ENCODE data around the gene PARP15.

The PARP15 gene

GRCh38 chr3:122576174-122576940 lies 1.1 kb upstream of the PARP15 start:
- peak; percentile 62 for DNase-seq

GRCh38 chr3:122578069-122578740 lies 755 bp downstream of the PARP15 start:
- no peak for DNase-seq

GRCh38 chr3:122580470-122580869 lies 3.0 kb downstream of the PARP15 start:
- no peak for DNase-seq

GRCh38 chr3:122581622-122582021 lies 4.2 kb downstream of the PARP15 start:
- DNase-seq, result no peak

- DNase-seq, result no peak
These were observed 4.9 kb downstream of the PARP15 start for GRCh38 chr3:122582390-122582789.

GRCh38 chr3:122586098-122586497 lies 8.6 kb downstream of the PARP15 start:
- no peak for DNase-seq

GRCh38 chr3:122586773-122587485 lies 9.5 kb downstream of the PARP15 start:
- DNase-seq, result no peak

GRCh38 chr3:122587572-122587971 lies 10.1 kb downstream of the PARP15 start:
- no peak for DNase-seq

- DNase-seq, result no peak
These were observed 11.8 kb downstream of the PARP15 start for GRCh38 chr3:122589297-122589696.

GRCh38 chr3:122590610-122591009 lies 13.2 kb downstream of the PARP15 start:
- DNase-seq, result no peak

GRCh38 chr3:122594025-122594424 lies 16.6 kb downstream of the PARP15 start:
- DNase-seq, result no peak

- no peak for DNase-seq
These were observed 20.7 kb downstream of the PARP15 start for GRCh38 chr3:122598151-122598550.

GRCh38 chr3:122598556-122598955 lies 21.1 kb downstream of the PARP15 start:
- no peak for DNase-seq

GRCh38 chr3:122602011-122602710 lies 24.7 kb downstream of the PARP15 start:
- DNase-seq, result no peak

- no peak for DNase-seq
These were observed 25.6 kb downstream of the PARP15 start for GRCh38 chr3:122603056-122603455.

- no peak for DNase-seq
These were observed 28.9 kb downstream of the PARP15 start for GRCh38 chr3:122606330-122606729.

GRCh38 chr3:122608916-122609315 lies 31.5 kb downstream of the PARP15 start:
- no peak for DNase-seq

GRCh38 chr3:122609798-122610559 lies 32.5 kb downstream of the PARP15 start:
- no peak for DNase-seq

GRCh38 chr3:122612696-122613095 lies 35.2 kb downstream of the PARP15 start:
- no peak for DNase-seq

GRCh38 chr3:122615303-122615702 lies 37.9 kb downstream of the PARP15 start:
- DNase-seq, result no peak

- no peak for DNase-seq
These were observed 41.2 kb downstream of the PARP15 start for GRCh38 chr3:122618614-122619013.

GRCh38 chr3:122619040-122619439 lies 41.6 kb downstream of the PARP15 start:
- DNase-seq, result no peak
